ENCODE results near the gene DGKQ. TPM values are rescaled to one million over a fixed set of nuclear protein-coding genes. Genes with fewer than 3 reads are reported as not detected.

DGKQ gene
- total RNA-seq, 1 donor from 2014 or later = 6.1 TPM

- no peak for FAIRE-seq
- no peak for DNase-seq (ENCODE audit: low spot score in 2 of 2)
These were observed 62.1 kb downstream of the DGKQ start for GRCh38 chr4:911221-911751.

- DNase-seq (ENCODE audit: low spot score in 2 of 2) (no peak), FAIRE-seq (no peak)
These were observed 62.8 kb downstream of the DGKQ start for GRCh38 chr4:910366-911091.

GRCh38 chr4:909821-910220 is 63.5 kb downstream of the DGKQ start:
- DNase-seq (ENCODE audit: low spot score in 2 of 2) (no peak), FAIRE-seq (no peak)

GRCh38 chr4:909131-909571 is 64.2 kb downstream of the DGKQ start:
- FAIRE-seq (no peak), DNase-seq (ENCODE audit: low spot score in 2 of 2) (no peak)

Other genes with a start within 250 kb of the DGKQ start
- 1.2 TPM for gene CPLX1, start 147.4 kb downstream of the DGKQ start, total RNA-seq
- gene GAK, start 41.3 kb downstream of the DGKQ start, total RNA-seq = 38.3 TPM
- gene TMEM175, start 41.1 kb downstream of the DGKQ start, total RNA-seq = 18.8 TPM
- gene IDUA, start 13.5 kb upstream of the DGKQ start, total RNA-seq = 6.1 TPM
- gene SLC26A1, start 19.8 kb upstream of the DGKQ start, total RNA-seq = 2.0 TPM
- 2.0 TPM for gene FGFRL1, start 38.1 kb upstream of the DGKQ start, total RNA-seq
- gene RNF212, start 140.0 kb upstream of the DGKQ start, total RNA-seq = 3.3 TPM
- 6.1 TPM for gene SPON2, start 199.0 kb upstream of the DGKQ start, total RNA-seq